Measurements from ENCODE around the gene AAGAB.

GRCh38 chr15:67173786-67174185, 80.7 kb downstream of the AAGAB start:
- TF ChIP-seq ZNF335 (tag by site-specific recombination; conservative IDR thresholded peaks at IDR 0.05) (no peak), MYNN (tag by site-specific recombination; IDR thresholded peaks at IDR 0.05; ENCODE audit: borderline replicate concordance) (no peak), ZSCAN5A (tag by site-specific recombination; IDR thresholded peaks at IDR 0.05) (no peak), CTCF (tag by site-specific recombination; IDR thresholded peaks at IDR 0.05) (no peak), ZNF791 (tag by site-specific recombination; IDR thresholded peaks at IDR 0.05) (no peak), MEIS1 (CRISPR knock-in tag; IDR thresholded peaks at IDR 0.05; ENCODE audit: borderline replicate concordance) (no peak), ZNF121 (tag by site-specific recombination; IDR thresholded peaks at IDR 0.05) (no peak)
